Smooth muscle cell (in vitro differentiated cells): ENCODE measurements around the gene SLIT3. TPM values are rescaled to one million over a fixed set of nuclear protein-coding genes. Genes with fewer than 3 reads are reported as not detected.
A peak's percentile ranks its signal among the peaks of the same experiment; 100 is the strongest.

Source experiments
- DNase-seq: peaks from one replicate; lab custom pipeline; 2025; ENCODE audit not compliant: unreplicated experiment; lab: John Stamatoyannopoulos, UW
- H2AFZ ChIP-seq: fragments of 200-600 bp; sonication (generic); 2 replicates; pipeline ENCODE4 v1.6.0; 2016; ENCODE audit warnings: antibody characterized with exemption, low read depth, mild to moderate bottlenecking
- H3F3A ChIP-seq: fragments of 200-600 bp; sonication (generic); 2 replicates; pipeline ENCODE4 v1.6.0; 2017; ENCODE audit warnings: antibody characterized with exemption, low read depth
- H3K27ac ChIP-seq: fragments of 200-600 bp; sonication (generic); 2 replicates; pipeline ENCODE4 v1.5.1; 2016; ENCODE audit warnings: low read depth, mild to moderate bottlenecking
- H3K27me3 ChIP-seq: fragments of 200-600 bp; sonication (generic); 2 replicates; pipeline ENCODE4 v1.6.1; 2016; ENCODE audit warnings: low read depth, mild to moderate bottlenecking
- H3K36me3 ChIP-seq: fragments of 200-600 bp; sonication (generic); 2 replicates; pipeline ENCODE4 v1.5.1; 2016; ENCODE audit warnings: low read depth
- H3K4me1 ChIP-seq: fragments of 200-600 bp; sonication (generic); 2 replicates; pipeline ENCODE4 v1.5.1; 2016; ENCODE audit warnings: low read depth
- H3K4me2 ChIP-seq: fragments of 200-600 bp; sonication (generic); 2 replicates; pipeline ENCODE4 v1.6.0; 2016; ENCODE audit warnings: mild to moderate bottlenecking
- H3K4me3 ChIP-seq: fragments of 200-600 bp; sonication (generic); 2 replicates; pipeline ENCODE4 v1.5.1; 2016; ENCODE audit warnings: mild to moderate bottlenecking
- H3K79me2 ChIP-seq: fragments of 200-600 bp; sonication (generic); 2 replicates; pipeline ENCODE4 v1.6.0; 2016; ENCODE audit warnings: low read depth, mild to moderate bottlenecking
- H3K9ac ChIP-seq: fragments of 200-600 bp; sonication (generic); 2 replicates; pipeline ENCODE4 v1.6.0; 2016; ENCODE audit warnings: low read depth
- H3K9me3 ChIP-seq: fragments of 200-600 bp; sonication (generic); replicated peaks from 2 replicates; pipeline ENCODE4 v1.5.1; 2016; ENCODE audit warnings: low read depth
- H4K20me1 ChIP-seq: fragments of 200-600 bp; sonication (generic); 2 replicates; pipeline ENCODE4 v1.6.0; 2016; ENCODE audit warnings: low read depth
- CTCF ChIP-seq: fragments of 200-600 bp; sonication (generic); IDR thresholded peaks from 2 replicates; pipeline ENCODE4 v1.5.1; 2017; ENCODE audit warnings: borderline replicate concordance, mild to moderate bottlenecking, antibody characterized with exemption; ENCODE audit not compliant: insufficient read depth, poor library complexity, severe bottlenecking
- WGBS: methylation state at CpG from one replicate; pipeline ENCODE4 v1.1.7; 2016; ENCODE audit warnings: low lambda C conversion rate; 5-methylcytosine and 5-hydroxymethylcytosine counted together
- polyA plus RNA-seq: library from polyadenylated mRNA; unstranded; fragments of >200 nt; fragmentation: Nextera tagmentation; extraction: Ambion mirVana; gene quantifications from 2 replicates; pipeline ENCODE4 v1.2.1, GENCODE V29; 2016
- total RNA-seq: library from RNA; depleted of rRNA; stranded (reverse); fragments of >200 nt; gene quantifications from 2 replicates; pipeline ENCODE4 v1.2.3, GENCODE V29; 2014

SLIT3 gene
- total and polyA plus RNA-seq, 2 experiments from 2014 or later = 25.4 to 29.5 TPM

- Histone ChIP-seq H3K4me2 (no peak overlapping the region), H2AFZ (no peak overlapping the region), H3F3A (peaks cover 28% of the 10 kb centered on the region), H3K79me2 (no peaks in the 10 kb centered on the region), H3K4me3 (no peak overlapping the region), H3K36me3 (no peaks in the 10 kb centered on the region), H3K27me3 (no peaks in the 10 kb centered on the region), H3K27ac (peak overlapping the region; percentile 85), H3K9ac (no peak overlapping the region), H3K9me3 (no peaks in the 10 kb centered on the region), H3K4me1 (peaks cover 12% of the 10 kb centered on the region), H4K20me1 (no peaks in the 10 kb centered on the region)
- no peak for DNase-seq
- no peak for TF ChIP-seq CTCF
- 94% methylated on average over 2 of the region's 2 CpGs for WGBS
These were observed 508.3 kb downstream of the SLIT3 start for GRCh38 chr5:168792678-168793077.

- 19% methylated on average over 13 of the region's 13 CpGs for WGBS
- H3K4me2 ChIP-seq = peak overlapping the region; percentile 47
- no peaks in the 10 kb centered on the region for H4K20me1 ChIP-seq
- H2AFZ ChIP-seq = no peak overlapping the region
- H3K9ac ChIP-seq = peak overlapping the region; percentile 54
- H3K27ac ChIP-seq = peak overlapping the region; percentile 95
- no peak for TF ChIP-seq CTCF
- H3K27me3 ChIP-seq = no peaks in the 10 kb centered on the region
- no peak overlapping the region for H3K4me3 ChIP-seq
- H3K9me3 ChIP-seq = no peaks in the 10 kb centered on the region
- H3K4me1 ChIP-seq = peaks cover 12% of the 10 kb centered on the region
- H3K36me3 ChIP-seq = no peaks in the 10 kb centered on the region
- peaks cover 38% of the 10 kb centered on the region for H3F3A ChIP-seq
- no peaks in the 10 kb centered on the region for H3K79me2 ChIP-seq
- no peak for DNase-seq
These were observed 510.2 kb downstream of the SLIT3 start for GRCh38 chr5:168790671-168791250.

DNA sequence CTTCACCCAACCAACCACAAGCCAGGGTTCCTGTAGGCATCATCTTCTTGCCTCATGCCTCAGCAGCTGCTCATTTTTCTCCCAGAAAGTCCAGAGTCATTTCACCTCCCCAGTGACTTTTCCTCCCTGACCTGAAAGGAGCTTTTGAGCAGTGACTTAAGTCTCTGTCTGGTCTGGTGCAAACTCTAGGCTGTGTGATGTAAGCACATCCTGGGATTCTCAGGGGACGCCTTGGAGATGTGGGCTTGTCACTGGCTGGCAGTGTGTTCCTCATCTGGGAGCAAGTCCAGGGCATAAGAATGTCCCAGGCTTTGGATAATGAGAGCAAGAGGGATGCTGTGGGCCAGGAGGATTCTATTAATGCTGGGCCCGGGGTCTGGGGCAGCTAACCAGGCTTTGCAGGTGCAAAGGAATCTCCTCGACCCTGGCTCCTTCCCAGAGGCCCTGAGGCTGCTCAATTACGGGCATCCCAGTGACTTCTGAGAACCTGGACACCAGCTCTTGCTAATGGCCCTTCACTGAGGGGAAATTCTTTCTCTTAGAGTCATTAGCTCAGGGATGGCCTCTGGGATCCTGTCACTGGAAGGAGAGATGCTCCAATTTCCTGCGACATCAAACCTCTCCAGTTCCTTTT is 510.8 kb downstream of the SLIT3 start:
- TF ChIP-seq CTCF = no peak
- H3K4me3 ChIP-seq = no peak overlapping the region
- peaks cover 38% of the 10 kb centered on the region for H3F3A ChIP-seq
- H3K9me3 ChIP-seq = no peaks in the 10 kb centered on the region
- H3K27ac ChIP-seq = peak overlapping the region; percentile 95
- H2AFZ ChIP-seq = no peak overlapping the region
- peak overlapping the region; percentile 47 for H3K4me2 ChIP-seq
- no peaks in the 10 kb centered on the region for H4K20me1 ChIP-seq
- H3K4me1 ChIP-seq = peaks cover 12% of the 10 kb centered on the region
- WGBS = 62% methylated on average over 5 of the region's 5 CpGs
- no peaks in the 10 kb centered on the region for H3K79me2 ChIP-seq
- H3K9ac ChIP-seq = peak overlapping the region; percentile 54
- no peaks in the 10 kb centered on the region for H3K36me3 ChIP-seq
- DNase-seq = no peak
- H3K27me3 ChIP-seq = no peaks in the 10 kb centered on the region

DNA sequence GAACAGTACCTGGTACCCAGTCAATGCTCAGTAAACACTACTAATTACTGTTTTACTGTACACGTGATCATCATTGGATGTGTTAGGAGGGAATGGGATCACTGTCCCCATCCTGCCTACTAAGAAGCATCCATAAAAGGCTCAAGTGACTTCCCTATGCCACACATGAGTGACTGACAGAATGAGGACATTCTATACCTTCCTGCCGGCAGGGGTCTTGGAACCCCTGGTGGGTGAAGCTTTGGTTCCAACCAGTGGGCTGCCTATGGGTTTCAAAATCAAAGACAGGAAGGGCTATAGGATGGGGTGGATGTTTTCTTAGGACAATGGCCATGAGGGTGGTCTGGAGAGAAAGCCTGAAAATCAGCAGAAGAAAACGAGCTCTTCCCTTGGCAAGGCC is 512.2 kb downstream of the SLIT3 start:
- peak overlapping the region; percentile 95 for H3K27ac ChIP-seq
- H3K79me2 ChIP-seq = no peaks in the 10 kb centered on the region
- H4K20me1 ChIP-seq = no peaks in the 10 kb centered on the region
- peaks cover 35% of the 10 kb centered on the region for H3F3A ChIP-seq
- no peaks in the 10 kb centered on the region for H3K27me3 ChIP-seq
- no peaks in the 10 kb centered on the region for H3K36me3 ChIP-seq
- no peak overlapping the region for H3K9ac ChIP-seq
- WGBS = 85% methylated on average over 3 of the region's 3 CpGs
- H2AFZ ChIP-seq = no peak overlapping the region
- peaks cover 12% of the 10 kb centered on the region for H3K4me1 ChIP-seq
- no peak for DNase-seq
- H3K9me3 ChIP-seq = no peaks in the 10 kb centered on the region
- no peak for TF ChIP-seq CTCF
- H3K4me2 ChIP-seq = no peak overlapping the region
- no peak overlapping the region for H3K4me3 ChIP-seq
